ENCODE measurements around the gene SLC31A1.

The SLC31A1 gene

GRCh38 chr9:113306566-113306965 lies 85.2 kb downstream of the SLC31A1 start:
- no peak for DNase-seq (ENCODE audit: low spot score)

DNA sequence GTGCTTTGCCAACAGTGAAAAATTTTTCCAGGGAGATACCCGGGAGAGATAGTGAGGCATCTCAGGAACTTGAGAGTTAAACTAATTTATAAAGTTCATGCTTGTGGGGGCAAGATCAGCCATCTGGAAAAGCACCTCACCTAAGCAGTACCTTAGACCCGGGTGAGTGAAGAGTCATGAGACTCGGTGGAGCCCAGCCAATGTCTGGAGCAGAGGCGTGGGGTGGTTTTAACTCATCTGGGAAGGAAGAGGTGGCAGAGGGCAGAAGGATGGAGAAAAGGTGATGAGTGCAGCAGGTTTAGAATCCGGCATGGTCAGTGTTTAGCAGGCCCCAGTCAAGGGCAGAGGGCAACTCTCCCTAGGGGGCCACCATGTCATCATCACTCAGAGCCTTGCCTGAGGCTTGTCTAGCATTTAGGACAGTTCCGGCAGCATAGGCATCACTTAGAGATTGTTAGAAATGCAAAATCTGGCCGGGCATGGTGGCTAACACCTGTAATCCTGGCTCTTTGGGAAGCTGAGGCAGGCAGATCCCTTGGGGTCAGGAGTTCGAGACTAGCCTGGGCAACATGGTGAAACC lies 86.1 kb downstream of the SLC31A1 start:
- DNase-seq (ENCODE audit: low spot score): no peak

- DNase-seq (ENCODE audit: low spot score): peak; percentile 36
Measured at GRCh38 chr9:113309204-113309813, 88.0 kb downstream of the SLC31A1 start.

- no peak for DNase-seq (ENCODE audit: low spot score)
Measured at GRCh38 chr9:113310538-113310937, 89.2 kb downstream of the SLC31A1 start.

- no peak for DNase-seq (ENCODE audit: low spot score)
Measured at GRCh38 chr9:113311961-113312360, 90.6 kb downstream of the SLC31A1 start.

- DNase-seq (ENCODE audit: low spot score): no peak
Measured at GRCh38 chr9:113313261-113313660, 91.9 kb downstream of the SLC31A1 start.
